ENCODE data around the gene G6PC3.
A peak's percentile ranks its signal among the peaks of the same experiment; 100 is the strongest.
"Not testable (repeated sequence)": the region's sequence is repeated elsewhere in the genome, so short reads cannot be mapped to it uniquely, and the experiment has no call there.

The G6PC3 gene

DNA sequence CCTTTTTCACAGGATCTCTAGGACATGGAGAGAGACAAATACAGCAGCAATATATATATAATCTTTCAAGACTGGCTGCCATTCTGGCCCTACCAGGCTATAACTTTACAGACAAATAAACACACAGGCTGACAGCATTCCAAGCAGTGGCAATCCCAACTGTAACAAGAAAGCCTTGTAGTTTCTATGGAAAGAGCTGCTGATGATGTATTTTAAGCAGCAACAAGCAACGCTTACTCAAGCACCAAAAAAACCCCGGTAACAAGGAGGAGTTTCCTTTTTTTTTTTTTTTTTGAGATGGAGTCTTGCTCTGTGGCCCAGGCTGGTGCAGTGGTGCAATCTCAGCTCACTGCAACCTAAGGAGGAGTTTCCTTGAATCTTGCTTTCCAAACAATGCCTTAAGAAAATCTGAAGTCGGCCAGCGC is 27.3 kb upstream of the G6PC3 start:
- Histone ChIP-seq H3K36me3 (ENCODE audit: insufficient read depth, low read length) (peaks cover 33% of the 10 kb centered on the region), H3K4me1 (ENCODE audit: insufficient read depth, low read length) (no peaks in the 10 kb centered on the region), H2AFZ (ENCODE audit: low read depth, low read length) (no peak overlapping the region), H3K9me3 (ENCODE audit: low read length) (no peaks in the 10 kb centered on the region), H3K4me3 (ENCODE audit: low read length) (no peak overlapping the region), H3K27me3 (ENCODE audit: insufficient read depth, low read length) (no peaks in the 10 kb centered on the region)

DNA sequence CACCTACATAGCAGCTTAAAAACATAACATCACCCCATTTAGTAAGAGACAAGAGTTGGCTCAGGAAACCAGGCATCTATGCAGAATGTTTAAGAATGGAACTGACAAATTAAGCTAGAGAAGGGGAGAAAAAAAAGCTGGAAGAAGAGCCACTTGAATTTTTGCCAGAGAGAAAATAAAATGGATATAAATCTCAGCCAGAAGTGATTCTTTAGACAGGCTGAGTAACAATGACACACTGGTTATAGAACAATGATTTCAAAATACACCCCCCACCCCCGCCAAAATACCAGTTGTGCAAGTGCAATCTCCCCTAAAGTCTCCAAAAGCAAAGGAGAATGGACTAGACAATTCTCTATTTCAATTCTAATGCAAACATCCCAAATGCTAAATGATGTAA is 26.5 kb upstream of the G6PC3 start:
- H3K4me3 ChIP-seq (ENCODE audit: low read length) = no peak overlapping the region
- no peak overlapping the region for H2AFZ ChIP-seq (ENCODE audit: low read depth, low read length)
- peaks cover 32% of the 10 kb centered on the region for H3K36me3 ChIP-seq (ENCODE audit: insufficient read depth, low read length)
- H3K4me1 ChIP-seq (ENCODE audit: insufficient read depth, low read length) = no peaks in the 10 kb centered on the region
- no peaks in the 10 kb centered on the region for H3K27me3 ChIP-seq (ENCODE audit: insufficient read depth, low read length)
- H3K9me3 ChIP-seq (ENCODE audit: low read length) = no peaks in the 10 kb centered on the region

DNA sequence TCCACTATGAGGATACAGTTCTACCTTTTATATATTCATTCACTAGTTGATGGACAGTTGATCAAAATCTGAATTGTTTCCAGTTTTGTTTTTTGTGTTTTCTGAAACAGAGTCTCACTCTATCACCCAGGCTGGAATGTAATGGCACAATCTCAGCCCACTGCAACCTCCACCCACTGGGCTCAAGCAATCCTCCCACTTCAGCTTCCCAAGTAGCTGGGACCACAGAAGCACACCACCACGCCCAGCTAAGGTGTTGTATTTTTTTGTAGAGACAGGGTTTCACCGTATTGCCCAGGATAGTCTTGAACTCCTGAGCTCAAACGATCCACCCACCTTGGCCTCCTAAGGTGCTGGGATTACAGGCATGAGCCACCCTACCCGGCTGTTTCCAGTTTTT is 25.0 kb upstream of the G6PC3 start:
- no peak overlapping the region for H3K4me3 ChIP-seq (ENCODE audit: low read length)
- H3K36me3 ChIP-seq (ENCODE audit: insufficient read depth, low read length) = peaks cover 32% of the 10 kb centered on the region
- no peak overlapping the region for H2AFZ ChIP-seq (ENCODE audit: low read depth, low read length)
- H3K27me3 ChIP-seq (ENCODE audit: insufficient read depth, low read length) = no peaks in the 10 kb centered on the region
- no peaks in the 10 kb centered on the region for H3K4me1 ChIP-seq (ENCODE audit: insufficient read depth, low read length)
- no peaks in the 10 kb centered on the region for H3K9me3 ChIP-seq (ENCODE audit: low read length)

DNA sequence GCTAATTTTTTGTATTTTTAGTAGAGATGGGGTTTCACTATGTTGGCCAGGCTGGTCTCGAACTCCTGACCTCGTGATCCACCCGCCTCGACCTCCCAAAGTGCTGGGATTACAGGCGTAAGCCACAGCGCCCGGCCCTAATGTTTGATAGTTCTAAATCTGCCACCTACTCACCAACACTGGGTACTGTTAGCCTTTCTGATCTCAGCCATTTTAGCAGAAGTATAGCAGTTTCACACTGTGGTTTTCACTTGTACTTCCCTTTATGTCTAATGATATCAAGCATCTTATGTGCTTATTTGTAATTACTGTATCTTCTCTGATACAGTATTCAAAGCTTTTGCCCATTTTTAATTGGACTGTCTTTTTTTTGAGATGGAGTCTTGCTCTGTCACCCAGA is 23.6 kb upstream of the G6PC3 start:
- H3K4me3 ChIP-seq (ENCODE audit: low read length); H3K27me3 ChIP-seq (ENCODE audit: insufficient read depth, low read length); H3K9me3 ChIP-seq (ENCODE audit: low read length); H3K4me1 ChIP-seq (ENCODE audit: insufficient read depth, low read length); H2AFZ ChIP-seq (ENCODE audit: low read depth, low read length): not testable (repeated sequence)
- H3K36me3 ChIP-seq (ENCODE audit: insufficient read depth, low read length) = peaks cover 42% of the 10 kb centered on the region

DNA sequence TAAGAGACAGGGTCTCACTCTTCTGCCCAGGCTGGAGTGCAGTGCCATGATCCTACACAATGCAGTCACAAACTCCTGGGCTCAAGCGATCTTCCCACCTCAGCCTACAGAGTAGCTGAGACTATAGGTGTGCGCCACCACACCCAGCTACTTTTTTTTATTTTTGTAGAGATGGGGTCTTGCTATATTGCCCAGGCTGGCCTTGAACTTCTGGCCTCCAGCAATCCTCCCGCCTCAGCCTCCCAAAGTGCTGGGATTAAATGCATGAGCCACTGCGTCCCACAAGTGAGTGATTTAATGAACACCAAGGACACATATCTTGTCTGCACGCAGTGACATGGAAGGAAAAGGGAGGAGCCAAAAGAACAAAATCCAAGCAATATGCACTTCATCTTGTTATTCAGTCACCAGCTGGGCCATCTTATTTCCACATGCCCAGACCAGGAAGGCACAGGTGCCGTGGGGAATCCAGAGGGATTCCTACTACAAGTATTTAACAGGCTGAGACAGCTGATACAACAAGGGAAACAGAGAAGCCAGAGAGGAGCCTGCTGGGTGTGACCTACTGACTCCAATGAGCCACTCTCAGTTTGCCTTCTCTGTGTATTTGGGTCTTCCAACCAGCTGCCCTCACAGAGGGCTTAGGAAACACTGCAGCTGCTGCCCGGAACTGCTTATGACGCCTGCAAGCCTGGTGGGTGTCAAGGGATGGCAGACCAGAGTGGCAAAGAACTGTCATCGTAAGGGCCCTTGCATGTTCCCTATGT is 21.1 kb upstream of the G6PC3 start:
- no peaks in the 10 kb centered on the region for H3K27me3 ChIP-seq (ENCODE audit: insufficient read depth, low read length)
- no peaks in the 10 kb centered on the region for H3K9me3 ChIP-seq (ENCODE audit: low read length)
- H3K36me3 ChIP-seq (ENCODE audit: insufficient read depth, low read length) = peaks cover 58% of the 10 kb centered on the region
- no peak overlapping the region for H3K4me3 ChIP-seq (ENCODE audit: low read length)
- H3K4me1 ChIP-seq (ENCODE audit: insufficient read depth, low read length) = no peaks in the 10 kb centered on the region
- H2AFZ ChIP-seq (ENCODE audit: low read depth, low read length) = no peak overlapping the region

DNA sequence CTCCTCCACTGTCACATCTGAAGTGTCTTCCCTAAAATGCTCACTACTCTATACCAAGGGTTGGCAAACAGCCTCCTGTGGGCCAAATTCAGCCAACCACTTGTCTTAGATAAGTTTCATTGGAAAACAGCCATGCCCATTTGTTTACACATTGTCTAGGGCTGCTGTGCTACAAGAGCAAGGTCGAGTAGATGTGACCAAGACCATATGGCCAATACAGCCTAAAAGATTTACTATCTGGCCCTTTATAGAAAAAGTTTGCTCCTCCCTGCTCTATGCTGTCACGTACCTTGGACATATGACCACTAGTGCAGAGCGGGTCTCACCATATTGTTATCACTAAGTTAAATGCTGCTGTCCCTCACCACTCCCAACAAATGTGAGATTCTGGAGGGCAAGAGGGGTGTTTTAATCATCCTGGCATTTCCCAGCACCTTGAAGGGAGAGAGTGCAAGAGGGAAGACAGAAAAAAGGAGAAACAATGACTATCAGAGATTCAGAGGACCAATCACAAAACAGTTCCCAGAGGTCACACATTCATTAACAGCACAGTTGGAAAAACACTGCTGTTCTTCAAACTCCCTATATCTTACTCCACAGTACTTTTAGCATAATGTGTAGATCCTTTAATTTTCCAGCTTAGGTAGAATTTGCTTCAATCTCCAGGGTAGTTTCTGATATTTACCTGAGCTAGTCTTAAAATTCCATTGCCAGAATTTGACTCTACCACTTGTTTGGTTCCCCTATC is 17.2 kb upstream of the G6PC3 start:
- H3K36me3 ChIP-seq (ENCODE audit: insufficient read depth, low read length) = peaks cover 59% of the 10 kb centered on the region

DNA sequence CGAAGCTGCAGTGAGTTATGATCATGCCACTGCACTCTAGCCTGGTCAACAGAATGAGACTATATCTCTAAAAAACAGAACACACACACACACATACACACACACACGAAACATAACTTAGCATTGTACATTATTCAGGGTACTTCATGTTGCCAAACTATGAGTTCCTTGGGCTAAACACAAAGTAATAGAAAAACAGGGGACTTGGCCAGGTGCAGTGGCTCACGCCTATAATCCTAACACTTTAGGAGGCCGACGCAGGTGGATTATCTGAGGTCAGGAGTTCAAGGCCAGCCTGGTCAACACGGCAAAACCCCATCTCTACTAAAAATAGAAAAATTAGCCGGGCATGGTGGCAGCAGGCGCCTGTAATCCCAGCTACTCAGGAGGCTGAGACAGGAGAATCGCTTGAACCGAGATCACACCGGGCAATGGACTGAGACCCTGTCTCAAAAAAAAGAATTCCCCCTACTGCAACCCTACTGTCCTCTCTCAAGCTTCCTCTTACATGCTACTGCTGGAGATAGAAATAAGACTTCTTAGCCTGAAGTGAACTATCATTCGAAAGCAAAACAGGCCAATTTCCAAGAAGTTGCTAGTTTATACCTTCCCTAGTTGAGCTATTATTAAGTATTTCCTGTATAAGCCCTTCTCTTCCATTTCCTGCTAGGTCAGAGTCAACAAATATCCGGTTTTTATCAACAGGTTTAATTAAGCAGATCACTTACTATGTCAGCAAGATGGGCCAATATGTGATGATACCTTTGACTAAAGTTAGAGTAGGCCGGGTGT is 11.2 kb upstream of the G6PC3 start:
- no peaks in the 10 kb centered on the region for H3K4me1 ChIP-seq (ENCODE audit: insufficient read depth, low read length)
- H3K4me3 ChIP-seq (ENCODE audit: low read length) = no peak overlapping the region
- peaks cover 64% of the 10 kb centered on the region for H3K36me3 ChIP-seq (ENCODE audit: insufficient read depth, low read length)
- H3K27me3 ChIP-seq (ENCODE audit: insufficient read depth, low read length) = no peaks in the 10 kb centered on the region
- peaks cover 2% of the 10 kb centered on the region for H3K9me3 ChIP-seq (ENCODE audit: low read length)
- no peak overlapping the region for H2AFZ ChIP-seq (ENCODE audit: low read depth, low read length)

More for the DNA sequence above, 17.2 kb upstream of the G6PC3 start:
- Histone ChIP-seq H2AFZ (ENCODE audit: low read depth, low read length) (no peak overlapping the region), H3K27me3 (ENCODE audit: insufficient read depth, low read length) (no peaks in the 10 kb centered on the region), H3K4me3 (ENCODE audit: low read length) (no peak overlapping the region), H3K9me3 (ENCODE audit: low read length) (no peaks in the 10 kb centered on the region), H3K4me1 (ENCODE audit: insufficient read depth, low read length) (no peaks in the 10 kb centered on the region)

DNA sequence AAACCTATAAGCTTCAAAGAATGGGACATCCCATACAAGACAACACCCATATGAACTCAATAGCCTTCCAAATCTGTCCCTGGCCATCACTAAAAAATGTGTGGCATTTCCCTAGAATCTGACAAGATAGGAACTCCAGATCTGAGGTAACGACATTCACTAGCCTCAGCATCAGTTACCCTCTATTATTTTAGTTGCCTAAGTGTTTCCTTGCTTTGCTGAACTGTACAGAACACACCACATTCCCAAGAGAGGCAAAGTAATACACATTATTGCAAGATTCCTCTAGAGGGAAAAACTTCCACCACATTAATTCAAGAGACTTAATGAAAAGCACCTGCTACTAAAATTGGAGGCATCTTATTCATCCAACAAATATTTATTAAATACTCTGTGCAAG is 9.1 kb upstream of the G6PC3 start:
- Histone ChIP-seq H3K9me3 (ENCODE audit: low read length) (peaks cover 2% of the 10 kb centered on the region), H3K27me3 (ENCODE audit: insufficient read depth, low read length) (no peaks in the 10 kb centered on the region), H3K4me3 (ENCODE audit: low read length) (no peak overlapping the region), H3K4me1 (ENCODE audit: insufficient read depth, low read length) (peaks cover 4% of the 10 kb centered on the region), H2AFZ (ENCODE audit: low read depth, low read length) (no peak overlapping the region), H3K36me3 (ENCODE audit: insufficient read depth, low read length) (peaks cover 55% of the 10 kb centered on the region)

DNA sequence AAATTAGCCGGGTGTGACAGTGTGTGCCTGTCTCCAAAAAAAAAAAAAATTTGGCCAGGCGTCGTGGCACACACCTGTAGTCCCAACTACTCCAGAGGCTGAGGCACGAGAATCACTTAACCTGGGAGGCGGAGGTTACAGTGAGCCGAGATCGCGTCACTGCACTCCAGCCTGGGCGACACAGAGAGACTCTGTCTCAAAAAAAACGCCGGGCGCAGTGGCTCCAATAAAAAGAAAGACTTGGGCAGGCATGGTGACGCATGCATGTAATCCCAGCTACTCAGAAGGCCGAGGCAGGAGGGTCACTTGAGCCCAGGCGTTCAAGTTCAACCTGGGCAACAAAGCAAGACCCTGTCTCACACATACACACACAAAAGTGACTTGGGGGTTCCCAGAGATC is 7.7 kb upstream of the G6PC3 start:
- Histone ChIP-seq H3K36me3 (ENCODE audit: insufficient read depth, low read length) (peaks cover 48% of the 10 kb centered on the region), H2AFZ (ENCODE audit: low read depth, low read length) (no peak overlapping the region), H3K4me3 (ENCODE audit: low read length) (no peak overlapping the region), H3K4me1 (ENCODE audit: insufficient read depth, low read length) (peaks cover 4% of the 10 kb centered on the region), H3K9me3 (ENCODE audit: low read length) (peaks cover 2% of the 10 kb centered on the region), H3K27me3 (ENCODE audit: insufficient read depth, low read length) (no peaks in the 10 kb centered on the region)

DNA sequence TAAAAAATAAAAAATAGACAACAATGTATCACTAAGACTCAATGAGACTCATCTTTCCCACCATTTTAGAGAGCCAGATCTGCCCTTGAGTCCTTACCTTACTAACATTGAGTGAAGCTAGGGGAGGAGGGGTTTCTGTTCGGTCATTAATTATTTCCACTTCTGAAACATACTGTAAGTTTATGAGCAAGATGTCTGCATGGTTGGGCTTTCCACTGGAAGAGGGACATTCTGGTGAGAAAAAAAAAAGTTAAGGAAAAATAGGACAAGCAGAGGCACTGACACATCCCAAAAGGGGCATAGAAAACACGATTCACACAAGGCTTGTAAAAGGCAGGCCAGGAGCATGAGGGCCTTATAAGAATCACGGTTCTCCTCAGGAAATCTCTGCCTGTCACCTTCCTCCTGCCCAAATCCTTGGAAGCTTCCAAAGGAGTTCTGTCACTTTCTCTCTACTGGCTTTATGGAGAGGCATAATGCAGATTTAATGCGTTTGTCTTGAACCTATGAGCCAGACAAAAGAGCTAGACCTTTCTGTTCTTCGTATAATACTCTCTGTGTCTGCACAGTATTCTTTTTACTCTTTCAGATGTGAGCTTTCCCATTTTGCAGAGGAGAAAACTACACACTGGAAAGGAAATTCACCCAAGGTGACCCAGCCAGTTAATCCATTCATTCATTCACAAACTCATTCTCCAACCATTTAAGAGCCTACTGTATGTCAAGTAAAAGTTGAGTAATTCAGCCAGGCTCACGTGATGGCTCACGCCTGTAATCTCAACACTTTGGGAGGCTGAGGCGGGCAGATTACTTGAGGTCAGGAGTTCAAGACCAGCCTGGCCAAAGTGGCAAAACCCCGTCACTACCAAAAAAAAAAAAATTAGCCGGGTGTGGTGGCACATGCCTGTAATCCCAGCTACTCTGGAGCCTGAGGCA is 6.6 kb upstream of the G6PC3 start:
- Histone ChIP-seq H3K27me3 (ENCODE audit: insufficient read depth, low read length) (no peaks in the 10 kb centered on the region), H3K36me3 (ENCODE audit: insufficient read depth, low read length) (peaks cover 41% of the 10 kb centered on the region), H3K4me3 (ENCODE audit: low read length) (no peak overlapping the region), H3K9me3 (ENCODE audit: low read length) (no peaks in the 10 kb centered on the region), H2AFZ (ENCODE audit: low read depth, low read length) (no peak overlapping the region), H3K4me1 (ENCODE audit: insufficient read depth, low read length) (peaks cover 4% of the 10 kb centered on the region)

DNA sequence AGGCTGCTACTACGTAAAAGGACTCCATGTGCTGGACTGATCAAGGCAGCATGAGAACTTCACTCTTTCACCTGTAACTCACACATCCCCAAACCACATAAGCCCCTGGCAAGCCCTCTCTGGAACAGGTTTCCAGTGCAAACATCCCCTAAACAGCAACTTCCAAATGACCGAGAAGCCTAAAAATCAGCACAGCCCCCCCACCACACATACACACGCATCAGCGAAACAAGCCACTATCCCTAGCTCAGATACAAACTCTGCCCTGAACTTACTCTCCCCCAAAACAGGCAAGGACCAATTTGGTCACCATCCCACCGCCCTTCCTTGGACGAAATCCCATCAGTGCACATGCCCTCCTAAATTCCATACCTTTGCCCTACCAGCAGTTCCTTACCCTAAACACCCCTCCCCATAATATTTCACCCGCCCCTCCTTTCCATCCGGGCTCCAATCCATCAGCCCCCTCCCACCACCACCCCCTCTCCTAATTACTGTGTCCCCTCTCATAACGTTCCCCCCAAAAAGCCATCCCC is 4.8 kb upstream of the G6PC3 start:
- peaks cover 27% of the 10 kb centered on the region for H3K36me3 ChIP-seq (ENCODE audit: insufficient read depth, low read length)
- no peaks in the 10 kb centered on the region for H3K27me3 ChIP-seq (ENCODE audit: insufficient read depth, low read length)
- no peaks in the 10 kb centered on the region for H3K9me3 ChIP-seq (ENCODE audit: low read length)
- H2AFZ ChIP-seq (ENCODE audit: low read depth, low read length) = peak overlapping the region; percentile 38
- H3K4me3 ChIP-seq (ENCODE audit: low read length) = peak overlapping the region; percentile 81
- H3K4me1 ChIP-seq (ENCODE audit: insufficient read depth, low read length) = peaks cover 8% of the 10 kb centered on the region

DNA sequence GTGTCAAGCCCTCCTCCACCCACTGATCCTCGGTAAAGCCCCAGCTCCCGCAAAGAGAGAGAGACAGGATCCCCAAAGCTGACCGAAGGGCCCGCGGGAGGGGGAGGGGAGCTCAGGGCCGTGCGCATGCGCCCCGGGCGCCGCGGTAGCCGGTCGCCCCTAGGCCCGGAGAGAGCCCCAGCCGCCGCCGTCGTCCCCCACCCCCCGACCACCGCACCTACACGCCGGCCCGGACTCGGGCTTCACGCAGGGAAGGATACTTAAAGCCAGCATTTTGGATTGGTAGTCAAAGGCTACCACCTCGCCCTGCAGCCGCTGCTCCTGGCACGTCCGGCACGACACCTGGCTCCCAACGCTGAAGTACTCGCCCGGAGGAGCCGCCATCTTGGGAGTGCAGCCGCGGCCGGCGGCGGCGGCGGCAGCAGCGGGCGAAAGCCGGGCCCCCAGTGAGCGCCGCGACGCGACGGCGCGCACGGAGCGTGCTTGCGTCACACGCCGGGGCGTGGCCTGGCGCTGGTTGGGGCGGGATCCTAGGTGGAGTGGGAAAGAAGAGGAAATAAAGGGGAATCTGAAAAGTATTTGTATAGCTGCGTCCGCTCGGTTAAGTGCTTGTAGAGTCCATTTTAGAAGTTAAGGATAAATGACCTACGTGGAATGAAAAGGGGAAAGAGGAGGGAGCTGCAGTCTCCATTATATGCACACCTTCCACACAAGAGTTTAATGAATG is 4.2 kb upstream of the G6PC3 start, which contains the start of gene LSM12:
Gene LSM12, minus strand, starts transcription at position 468 of the 727 bp plus-strand sequence. Its CDS starts 84 bp downstream, at position 384.
- Histone ChIP-seq H3K27me3 (ENCODE audit: insufficient read depth, low read length) (no peaks in the 10 kb centered on the region), H2AFZ (ENCODE audit: low read depth, low read length) (peak within 1 kb of the TSS; percentile 38), H3K4me1 (ENCODE audit: insufficient read depth, low read length) (peaks cover 8% of the 10 kb centered on the region), H3K4me3 (ENCODE audit: low read length) (peak within 1 kb of the TSS; percentile 81), H3K36me3 (ENCODE audit: insufficient read depth, low read length) (peaks cover 23% of the 10 kb centered on the region), H3K9me3 (ENCODE audit: low read length) (no peaks in the 10 kb centered on the region)

Measured in neuron (in vitro differentiated cells).